ENCODE results near the gene NFIX. TPM values are rescaled to one million over a fixed set of nuclear protein-coding genes. Genes with fewer than 3 reads are reported as not detected.

Gene NFIX
- total RNA-seq, 3 donors from 2014 or later (not counting 1 experiment from before 2014, with no cell fraction given) = 0.61 to 2.1 (median 1.3) TPM

GRCh38 chr19:12969292-12969988 is 25.8 kb upstream of the NFIX start, which contains the start of gene DAND5:
DAND5 (plus strand) TSS chr19:12969576; CDS start chr19:12969661, 85 bp downstream.
- intact Hi-C loops (cut with micrococcal nuclease) = no loop called here
- Histone ChIP-seq H3K27ac (ENCODE audit: low read length) (no peak within 1 kb of the TSS), H3K4me3 (ENCODE audit: low read length) (no peak within 1 kb of the TSS), H3K27me3 (ENCODE audit: control insufficient read depth, insufficient read depth, low read length) (no peaks in the 10 kb centered on the region), H3K36me3 (ENCODE audit: control insufficient read depth, insufficient read depth, low read length) (no peaks in the 10 kb centered on the region), H3K9me3 (ENCODE audit: control insufficient read depth, insufficient read depth, low read length) (no peaks in the 10 kb centered on the region), H3K4me1 (ENCODE audit: control insufficient read depth, insufficient read depth, low read length) (peaks cover 11% of the 10 kb centered on the region)
- ATAC-seq (no peak), DNase-seq (no peak)
- Mint-ChIP-seq H3K9me3 (no peaks in the 10 kb centered on the region), H3K36me3 (no peaks in the 10 kb centered on the region), H3K4me1 (peaks cover 5 to 12% of the 10 kb centered on the region in 2 donors), H3K4me3 (no peak within 1 kb of the TSS), H3K27ac (no peak within 1 kb of the TSS), H3K27me3 (ENCODE audit: low read depth in 2 of 2) (no peaks in the 10 kb centered on the region)
- 71% methylated on average over 14 of the region's 14 CpGs for WGBS (ENCODE audit: insufficient coverage)
- TF ChIP-seq, protein P1, sequence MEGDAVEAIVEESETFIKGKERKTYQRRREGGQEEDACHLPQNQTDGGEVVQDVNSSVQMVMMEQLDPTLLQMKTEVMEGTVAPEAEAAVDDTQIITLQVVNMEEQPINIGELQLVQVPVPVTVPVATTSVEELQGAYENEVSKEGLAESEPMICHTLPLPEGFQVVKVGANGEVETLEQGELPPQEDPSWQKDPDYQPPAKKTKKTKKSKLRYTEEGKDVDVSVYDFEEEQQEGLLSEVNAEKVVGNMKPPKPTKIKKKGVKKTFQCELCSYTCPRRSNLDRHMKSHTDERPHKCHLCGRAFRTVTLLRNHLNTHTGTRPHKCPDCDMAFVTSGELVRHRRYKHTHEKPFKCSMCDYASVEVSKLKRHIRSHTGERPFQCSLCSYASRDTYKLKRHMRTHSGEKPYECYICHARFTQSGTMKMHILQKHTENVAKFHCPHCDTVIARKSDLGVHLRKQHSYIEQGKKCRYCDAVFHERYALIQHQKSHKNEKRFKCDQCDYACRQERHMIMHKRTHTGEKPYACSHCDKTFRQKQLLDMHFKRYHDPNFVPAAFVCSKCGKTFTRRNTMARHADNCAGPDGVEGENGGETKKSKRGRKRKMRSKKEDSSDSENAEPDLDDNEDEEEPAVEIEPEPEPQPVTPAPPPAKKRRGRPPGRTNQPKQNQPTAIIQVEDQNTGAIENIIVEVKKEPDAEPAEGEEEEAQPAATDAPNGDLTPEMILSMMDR (IDR thresholded peaks at IDR 0.05) = no peak

- no peaks in the 10 kb centered on the region for H3K27me3 ChIP-seq (ENCODE audit: control insufficient read depth, insufficient read depth, low read length)
- H3K4me1 Mint-ChIP-seq = peaks cover under 1 to 6% of the 10 kb centered on the region in 2 donors
- no peak overlapping the region for H3K4me3 ChIP-seq (ENCODE audit: low read length)
- H3K4me3 Mint-ChIP-seq = no peak overlapping the region
- no peaks in the 10 kb centered on the region for H3K36me3 ChIP-seq (ENCODE audit: control insufficient read depth, insufficient read depth, low read length)
- no peaks in the 10 kb centered on the region for H3K9me3 ChIP-seq (ENCODE audit: control insufficient read depth, insufficient read depth, low read length)
- no peak overlapping the region for H3K27ac ChIP-seq (ENCODE audit: low read length)
- intact Hi-C loops (cut with micrococcal nuclease) = no loop called here
- WGBS (ENCODE audit: insufficient coverage) = 91% methylated on average over 7 of the region's 7 CpGs
- no peak overlapping the region for H3K27ac Mint-ChIP-seq
- DNase-seq = no peak
- H3K36me3 Mint-ChIP-seq = no peaks in the 10 kb centered on the region
- TF ChIP-seq, protein P1 (IDR thresholded peaks at IDR 0.05) = no peak
- no peak for ATAC-seq
- peaks cover 5% of the 10 kb centered on the region for H3K4me1 ChIP-seq (ENCODE audit: control insufficient read depth, insufficient read depth, low read length)
- H3K9me3 Mint-ChIP-seq = no peaks in the 10 kb centered on the region
- H3K27me3 Mint-ChIP-seq (ENCODE audit: low read depth in 2 of 2) = no peaks in the 10 kb centered on the region
Observed at GRCh38 chr19:12970070-12970820, 25.0 kb upstream of the NFIX start.

- H3K9me3 Mint-ChIP-seq = no peaks in the 10 kb centered on the region
Observed at GRCh38 chr19:12973236-12973635, 22.0 kb upstream of the NFIX start.

More at GRCh38 chr19:12973236-12973635, 22.0 kb upstream of the NFIX start:
- no peak for ATAC-seq
- Histone ChIP-seq H3K9me3 (ENCODE audit: control insufficient read depth, insufficient read depth, low read length) (no peaks in the 10 kb centered on the region), H3K27me3 (ENCODE audit: control insufficient read depth, insufficient read depth, low read length) (peaks cover 3% of the 10 kb centered on the region), H3K27ac (ENCODE audit: low read length) (no peak overlapping the region), H3K36me3 (ENCODE audit: control insufficient read depth, insufficient read depth, low read length) (no peaks in the 10 kb centered on the region), H3K4me3 (ENCODE audit: low read length) (no peak overlapping the region), H3K4me1 (ENCODE audit: control insufficient read depth, insufficient read depth, low read length) (no peaks in the 10 kb centered on the region)
- 94% methylated on average over 16 of the region's 16 CpGs for WGBS (ENCODE audit: insufficient coverage)
- peaks cover 6% of the 10 kb centered on the region in 2 donors for H3K4me1 Mint-ChIP-seq
- peaks cover 8 to 9% of the 10 kb centered on the region in 2 donors for H3K27me3 Mint-ChIP-seq (ENCODE audit: low read depth in 2 of 2)
- intact Hi-C loops (cut with micrococcal nuclease) = no loop called here
- TF ChIP-seq, protein P1 (IDR thresholded peaks at IDR 0.05) = no peak
- H3K4me3 Mint-ChIP-seq = no peak overlapping the region
- no peak overlapping the region for H3K27ac Mint-ChIP-seq
- no peaks in the 10 kb centered on the region for H3K36me3 Mint-ChIP-seq
- no peak for DNase-seq

Data from natural killer cell (primary cell).